Breast epithelium (tissue), 4 donors: ENCODE measurements around the gene F8. TPM values are rescaled to one million over a fixed set of nuclear protein-coding genes. Genes with fewer than 3 reads are reported as not detected.
"Not testable (repeated sequence)": the region's sequence is repeated elsewhere in the genome, so short reads cannot be mapped to it uniquely, and the experiment has no call there.

ENCODE experiments used
- DNase-seq, 2 donors: peaks; one replicate each; pipeline ENCODE4 v3.0.0-alpha.2; 2019; ENCODE audit warnings: low spot score in 2 of 2
- H3K27ac ChIP-seq, 2 donors: fragments of 200-600 bp; sonication (generic) in 1 of 2; one replicate each; pipeline ENCODE4 v1.5.1; 2016 to 2019; ENCODE audit warnings: mild to moderate bottlenecking in 1 of 2
- H3K27me3 ChIP-seq, 2 donors: fragments of 200-600 bp; sonication (generic) in 1 of 2; one replicate each; pipeline versions ENCODE4 v1.5.1 to v1.6.0; 2017 to 2019; ENCODE audit warnings: control low read depth in 1 of 2, mild to moderate bottlenecking in 1 of 2
- H3K36me3 ChIP-seq: fragments of 200-600 bp; one replicate; pipeline ENCODE4 v1.5.1; 2019
- H3K4me1 ChIP-seq, 2 donors: fragments of 200-600 bp; sonication (generic); one replicate each; pipeline ENCODE4 v1.5.1; 2016 to 2019; ENCODE audit warnings: control low read depth in 1 of 2
- H3K4me3 ChIP-seq, 3 donors: fragments of 200-600 bp; sonication (generic); 1 replicate in 2 of 3; 2 replicates in 1 of 3; pipeline ENCODE4 v1.5.1; 2016 to 2019; ENCODE audit warnings: mild to moderate bottlenecking in 3 of 3, moderate library complexity in 2 of 3
- H3K9me3 ChIP-seq, 2 donors: fragments of 200-600 bp; sonication (generic) in 1 of 2; one replicate each; pipeline ENCODE4 v1.5.1; 2016 to 2019; ENCODE audit warnings: control low read depth in 1 of 2
- CTCF ChIP-seq, 3 donors: fragments of 450-650 bp; IDR thresholded peaks; one replicate each; pipeline ENCODE4 v1.5.1; 2016 to 2017; ENCODE audit warnings: antibody characterized with exemption in 3 of 3, mild to moderate bottlenecking in 3 of 3, moderate library complexity in 3 of 3
- POLR2A ChIP-seq: fragments of 450-650 bp; IDR thresholded peaks from one replicate; pipeline ENCODE4 v1.6.1; 2016; ENCODE audit warnings: antibody characterized with exemption, mild to moderate bottlenecking, moderate library complexity
- POLR2AphosphoS5 ChIP-seq, 3 donors: sonication (generic); formaldehyde crosslinking; IDR thresholded peaks; one replicate each; pipeline ENCODE4 v1.6.1; 2017; ENCODE audit warnings: antibody characterized with exemption in 3 of 3
- intact Hi-C: fragments of 100-400 bp; cut with DNase I; formaldehyde crosslinking; loops from one replicate; pipeline ENCODE4 v1.15.1; 2023; ENCODE audit warnings: low total_unique reads
- total RNA-seq, 3 donors: library from RNA; depleted of rRNA; stranded (reverse); fragments of >200 nt; gene quantifications; one replicate each; pipeline ENCODE4 v1.1.0, GENCODE V29; 2016

F8 gene
- total RNA-seq, 3 donors from 2014 or later, result 14.6 to 30.2 (median 16.1) TPM

GRCh38 chrX:154819771-154820341 lies 202.7 kb downstream of the F8 start:
- no peak overlapping the region for H3K4me3 ChIP-seq
- no peak for DNase-seq
- intact Hi-C loops, result no loop called here
- no peak overlapping the region for H3K27ac ChIP-seq
- H3K9me3 ChIP-seq, result no peaks in the 10 kb centered on the region
- no peaks in the 10 kb centered on the region for H3K4me1 ChIP-seq
- no peaks in the 10 kb centered on the region for H3K36me3 ChIP-seq
- TF ChIP-seq POLR2A (no peak), POLR2AphosphoS5 (IDR thresholded peaks at IDR 0.05) (no peak), CTCF (IDR thresholded peaks at IDR 0.05) (no peak)
- H3K27me3 ChIP-seq, result peaks cover 0 to 11% of the 10 kb centered on the region in 2 donors

DNA sequence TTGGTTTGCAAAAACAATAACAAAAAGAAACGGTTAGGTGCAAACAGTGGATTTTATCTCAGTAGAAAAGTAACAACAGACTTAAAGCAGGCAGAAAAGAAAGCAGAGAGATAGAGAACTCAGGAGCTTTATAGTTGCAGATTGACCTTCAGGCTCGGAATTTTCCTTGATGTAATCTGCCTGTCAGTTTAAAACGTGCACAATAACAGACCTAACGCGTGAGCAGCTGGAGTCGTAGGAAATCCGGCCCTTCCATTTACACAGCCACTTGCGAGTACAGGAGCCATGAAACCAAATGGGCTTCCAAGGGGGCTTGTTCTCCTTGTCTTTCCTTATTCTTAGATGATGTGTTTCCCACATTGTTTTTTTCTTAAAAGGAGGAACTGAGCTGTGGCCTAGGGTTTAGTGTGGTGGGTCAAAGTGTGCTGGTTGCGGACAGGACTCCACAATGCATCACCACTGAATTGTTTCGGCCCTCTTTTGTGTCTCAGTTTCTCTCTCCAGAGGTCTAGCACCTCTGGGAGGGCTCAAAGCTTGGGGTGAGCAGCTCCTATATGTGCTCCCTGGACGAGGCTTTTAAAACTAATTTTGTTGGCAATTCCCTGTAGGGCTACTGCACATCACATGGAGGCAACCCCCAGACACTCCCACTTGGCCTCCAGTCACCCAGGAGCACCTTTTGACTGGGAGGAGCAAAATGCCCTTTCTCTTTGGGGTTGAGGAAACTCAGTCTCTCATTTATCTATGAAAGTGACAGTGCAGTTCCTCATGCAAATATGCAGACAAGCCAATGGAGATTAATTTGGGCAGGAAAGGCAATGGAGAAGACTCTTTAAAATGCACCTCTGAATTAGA lies 203.4 kb downstream of the F8 start:
- H3K36me3 ChIP-seq, result no peaks in the 10 kb centered on the region
- no peak for TF ChIP-seq POLR2A
- TF ChIP-seq POLR2AphosphoS5 (IDR thresholded peaks at IDR 0.05), result no peak
- no peak for TF ChIP-seq CTCF (IDR thresholded peaks at IDR 0.05)
- intact Hi-C loops, result no loop called here
- no peaks in the 10 kb centered on the region for H3K4me1 ChIP-seq
- H3K4me3 ChIP-seq, result no peak overlapping the region
- no peak for DNase-seq
- H3K9me3 ChIP-seq, result no peaks in the 10 kb centered on the region
- peaks cover 0 to 11% of the 10 kb centered on the region in 2 donors for H3K27me3 ChIP-seq
- H3K27ac ChIP-seq, result no peak overlapping the region

GRCh38 chrX:154817048-154817618 lies 205.4 kb downstream of the F8 start:
- H3K27me3 ChIP-seq, result peaks cover 0 to 19% of the 10 kb centered on the region in 2 donors
- DNase-seq, H3K4me3 ChIP-seq, H3K36me3 ChIP-seq, intact Hi-C loops, H3K9me3 ChIP-seq, H3K4me1 ChIP-seq, H3K27ac ChIP-seq: not testable (repeated sequence)

DNA sequence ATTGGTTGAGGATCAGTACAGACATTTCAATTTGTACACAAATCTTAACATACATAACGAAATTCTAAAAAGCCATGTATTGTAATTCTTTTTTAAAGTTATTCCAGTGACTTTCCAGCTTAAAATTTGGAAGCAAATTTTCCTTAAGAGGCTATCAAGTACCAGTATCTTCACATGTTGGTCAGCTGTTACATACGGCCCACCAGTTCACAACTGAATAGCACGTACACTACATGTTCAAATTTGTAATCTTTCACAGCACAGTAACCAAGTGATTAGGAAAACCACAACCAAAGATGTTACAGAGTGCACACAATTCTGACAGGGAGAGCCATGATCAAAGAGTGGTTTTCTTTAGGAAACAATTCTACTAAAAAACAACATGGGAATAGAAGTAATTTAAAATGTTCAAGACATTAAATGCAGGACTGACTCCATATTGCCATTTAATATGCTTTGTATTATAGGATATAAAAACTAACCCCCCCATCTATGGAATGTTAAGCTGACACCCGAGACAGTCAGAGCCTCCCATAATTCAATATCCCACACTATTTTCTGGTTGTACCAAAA lies 206.1 kb downstream of the F8 start:
- H3K9me3 ChIP-seq, intact Hi-C loops, H3K4me1 ChIP-seq, H3K27ac ChIP-seq, H3K36me3 ChIP-seq, DNase-seq, H3K4me3 ChIP-seq: not testable (repeated sequence)
- H3K27me3 ChIP-seq, result peaks cover 0 to 16% of the 10 kb centered on the region in 2 donors

GRCh38 chrX:154815274-154815818 lies 207.2 kb downstream of the F8 start:
- TF ChIP-seq POLR2A, result no peak
- no peak for TF ChIP-seq CTCF (IDR thresholded peaks at IDR 0.05)
- no peak for TF ChIP-seq POLR2AphosphoS5 (IDR thresholded peaks at IDR 0.05)
- peaks cover 0 to 27% of the 10 kb centered on the region in 2 donors for H3K27me3 ChIP-seq

More at GRCh38 chrX:154815274-154815818, 207.2 kb downstream of the F8 start:
- Histone ChIP-seq H3K4me1 (no peaks in the 10 kb centered on the region), H3K36me3 (no peaks in the 10 kb centered on the region), H3K27ac (no peak overlapping the region), H3K9me3 (no peaks in the 10 kb centered on the region), H3K4me3 (no peak overlapping the region)
- intact Hi-C loops, result no loop called here
- DNase-seq, result no peak
